Umbilical cord (tissue), 2 donors: ENCODE data around the gene RGS6. TPM values are rescaled to one million over a fixed set of nuclear protein-coding genes. Genes with fewer than 3 reads are reported as not detected.

Experiments
- DNase-seq: peaks from one replicate; pipeline ENCODE4 v3.0.0-alpha.2; 2015; ENCODE audit warnings: low spot score
- total RNA-seq: library from RNA; depleted of rRNA; stranded (reverse); fragments of >200 nt; gene quantifications from one replicate; pipeline ENCODE4 v1.2.3, GENCODE V29; 2014; ENCODE audit warnings: low replicate concordance; ENCODE audit not compliant: insufficient read depth

The RGS6 gene
- total RNA-seq, 1 donor from 2014 or later, result 4.3 TPM

- DNase-seq, result no peak
These were observed 311.4 kb downstream of the RGS6 start for GRCh38 chr14:72243309-72244293.

GRCh38 chr14:72247896-72248465 is 315.8 kb downstream of the RGS6 start:
- peak; percentile 81 for DNase-seq

- no peak for DNase-seq
These were observed 321.3 kb downstream of the RGS6 start for GRCh38 chr14:72253503-72253902.

- DNase-seq, result no peak
These were observed 322.1 kb downstream of the RGS6 start for GRCh38 chr14:72254202-72254936.

GRCh38 chr14:72254937-72255472 is 322.8 kb downstream of the RGS6 start:
- no peak for DNase-seq

- DNase-seq, result no peak
These were observed 323.8 kb downstream of the RGS6 start for GRCh38 chr14:72256055-72256454.

- no peak for DNase-seq
These were observed 328.8 kb downstream of the RGS6 start for GRCh38 chr14:72261068-72261467.

GRCh38 chr14:72262771-72263170 is 330.5 kb downstream of the RGS6 start:
- no peak for DNase-seq

- no peak for DNase-seq
These were observed 332.5 kb downstream of the RGS6 start for GRCh38 chr14:72264716-72265115.

GRCh38 chr14:72270147-72270727 is 338.0 kb downstream of the RGS6 start:
- DNase-seq, result no peak

- DNase-seq, result no peak
These were observed 338.5 kb downstream of the RGS6 start for GRCh38 chr14:72270749-72271148.

- DNase-seq, result no peak
These were observed 343.0 kb downstream of the RGS6 start for GRCh38 chr14:72275242-72275641.

- no peak for DNase-seq
These were observed 346.1 kb downstream of the RGS6 start for GRCh38 chr14:72278316-72278715.

GRCh38 chr14:72284176-72284575 is 351.9 kb downstream of the RGS6 start:
- DNase-seq, result no peak

- DNase-seq, result no peak
These were observed 358.0 kb downstream of the RGS6 start for GRCh38 chr14:72290241-72290640.

- peak; percentile 75 for DNase-seq
These were observed 359.9 kb downstream of the RGS6 start for GRCh38 chr14:72291908-72292688.

- no peak for DNase-seq
These were observed 360.4 kb downstream of the RGS6 start for GRCh38 chr14:72292689-72293024.

GRCh38 chr14:72301352-72301751 is 369.1 kb downstream of the RGS6 start:
- DNase-seq, result no peak

GRCh38 chr14:72303930-72304329 is 371.7 kb downstream of the RGS6 start:
- DNase-seq, result no peak

- DNase-seq, result no peak
These were observed 373.3 kb downstream of the RGS6 start for GRCh38 chr14:72305561-72305960.

GRCh38 chr14:72308967-72309485 is 376.8 kb downstream of the RGS6 start:
- DNase-seq, result no peak
